ENCODE measurements around the gene TPK1. TPM values are rescaled to one million over a fixed set of nuclear protein-coding genes. Genes with fewer than 3 reads are reported as not detected.

The TPK1 gene
- total and polyA plus RNA-seq, 3 donors from 2014 or later = 10.9 to 17.2 (median 12.6) TPM

GRCh38 chr7:144568233-144568632 lies 267.6 kb downstream of the TPK1 start:
- DNase-seq = no peak
- H3K9me3 ChIP-seq = no peaks in the 10 kb centered on the region
- H3K36me3 ChIP-seq (ENCODE audit: low read depth, missing control alignments) = no peaks in the 10 kb centered on the region
- H3K4me1 ChIP-seq = no peaks in the 10 kb centered on the region
- TF ChIP-seq CTCF (IDR thresholded peaks at IDR 0.05) (no peak), POLR2A (IDR thresholded peaks at IDR 0.05) (no peak)
- intact Hi-C loops (cut with DNase I; ENCODE audit: low total_unique reads) = no loop called here
- H3K4me3 ChIP-seq = no peak overlapping the region
- WGBS, 2 donors = 56 to 63% methylated on average over 3 of the region's 3 CpGs
- no peaks in the 10 kb centered on the region for H3K27me3 ChIP-seq
- no peak overlapping the region for H3K27ac ChIP-seq

GRCh38 chr7:144565586-144565985 lies 270.3 kb downstream of the TPK1 start:
- Histone ChIP-seq H3K4me3 (no peak overlapping the region), H3K27ac (no peak overlapping the region), H3K36me3 (ENCODE audit: low read depth, missing control alignments) (no peaks in the 10 kb centered on the region), H3K9me3 (no peaks in the 10 kb centered on the region), H3K4me1 (no peaks in the 10 kb centered on the region), H3K27me3 (no peaks in the 10 kb centered on the region)
- 84 to 87% methylated on average over 4 of the region's 4 CpGs for WGBS, 2 donors
- no peak for DNase-seq
- intact Hi-C loops (cut with DNase I; ENCODE audit: low total_unique reads) = no loop called here
- TF ChIP-seq POLR2A (IDR thresholded peaks at IDR 0.05) (no peak), CTCF (IDR thresholded peaks at IDR 0.05) (no peak)

- Histone ChIP-seq H3K4me3 (no peak overlapping the region), H3K27me3 (no peaks in the 10 kb centered on the region), H3K4me1 (no peaks in the 10 kb centered on the region), H3K27ac (no peak overlapping the region), H3K9me3 (no peaks in the 10 kb centered on the region), H3K36me3 (ENCODE audit: low read depth, missing control alignments) (no peaks in the 10 kb centered on the region)
- TF ChIP-seq CTCF (IDR thresholded peaks at IDR 0.05) (no peak), POLR2A (IDR thresholded peaks at IDR 0.05) (no peak)
- WGBS, 2 donors = 67 to 85% methylated on average over 7 of the region's 7 CpGs
- no peak for DNase-seq
- intact Hi-C loops (cut with DNase I; ENCODE audit: low total_unique reads) = no loop called here
These were observed 286.0 kb downstream of the TPK1 start for GRCh38 chr7:144549861-144550260.

- no peak for DNase-seq
- no peak for TF ChIP-seq CTCF (IDR thresholded peaks at IDR 0.05)
- no peak for TF ChIP-seq POLR2A (IDR thresholded peaks at IDR 0.05)
- Histone ChIP-seq H3K27ac (no peak overlapping the region), H3K4me3 (no peak overlapping the region), H3K4me1 (no peaks in the 10 kb centered on the region), H3K9me3 (no peaks in the 10 kb centered on the region), H3K27me3 (no peaks in the 10 kb centered on the region), H3K36me3 (ENCODE audit: low read depth, missing control alignments) (no peaks in the 10 kb centered on the region)
- 71 to 72% methylated on average over 3 of the region's 3 CpGs for WGBS, 2 donors
- intact Hi-C loops (cut with DNase I; ENCODE audit: low total_unique reads) = no loop called here
These were observed 287.3 kb downstream of the TPK1 start for GRCh38 chr7:144548556-144548955.

GRCh38 chr7:144547888-144548287 lies 288.0 kb downstream of the TPK1 start:
- H3K4me1 ChIP-seq = no peaks in the 10 kb centered on the region
- H3K36me3 ChIP-seq (ENCODE audit: low read depth, missing control alignments) = no peaks in the 10 kb centered on the region
- DNase-seq = no peak
- intact Hi-C loops (cut with DNase I; ENCODE audit: low total_unique reads) = no loop called here
- WGBS, 2 donors = 79 to 95% methylated on average over 1 of the region's 1 CpG
- TF ChIP-seq POLR2A (IDR thresholded peaks at IDR 0.05) = no peak
- no peak for TF ChIP-seq CTCF (IDR thresholded peaks at IDR 0.05)
- H3K27me3 ChIP-seq = no peaks in the 10 kb centered on the region
- no peak overlapping the region for H3K4me3 ChIP-seq
- H3K9me3 ChIP-seq = no peaks in the 10 kb centered on the region
- no peak overlapping the region for H3K27ac ChIP-seq
